T-cell (primary cell): ENCODE results near the gene BCL2L11. TPM values are rescaled to one million over a fixed set of nuclear protein-coding genes. Genes with fewer than 3 reads are reported as not detected.

ENCODE experiments used
- ATAC-seq, 4 experiments: fragments of 200-7000 bp in 3 of 4; fragments of 150-1000 bp in 1 of 4; cut with Tn5 transposase; replicated peaks in 1 of 4; 1 replicate in 3 of 4; 2 replicates in 1 of 4; pipeline ENCODE4 v1.10.0; 2021; ENCODE audit warnings: moderate library complexity in 3 of 4, mild to moderate bottlenecking in 2 of 4, moderate number of reproducible peaks in 1 of 4
- CTCF ChIA-PET, 2 donors: fragments of 300-600 bp; sonication (Branson Sonifier 250); formaldehyde crosslinking; loops; one replicate each; lab custom pipeline; 2022; ENCODE audit warnings: antibody characterized with exemption in 2 of 2; lab: Charles Lee
- POLR2A ChIA-PET, 2 donors: fragments of 300-600 bp; sonication (Branson Sonifier 250); formaldehyde crosslinking; loops; one replicate each; lab custom pipeline; 2022; ENCODE audit warnings: antibody characterized with exemption in 2 of 2; lab: Charles Lee
- DNase-seq, 35 experiments: peaks; one replicate each; pipeline versions ENCODE4 v3.0.0 to v3.0.0-alpha.2; 2013 to 2023
- H3K27ac ChIP-seq: one replicate; pipeline ENCODE4 v1.5.1; 2013; ENCODE audit warnings: low read length
- H3K27me3 ChIP-seq, 2 experiments: replicated peaks in 1 of 2; 1 replicate in 1 of 2; 2 replicates in 1 of 2; pipeline versions ENCODE4 v1.6.1 to v1.7.0; 2013; ENCODE audit warnings: low read length in 1 of 2, mixed read lengths in 1 of 2; ENCODE audit not compliant: control insufficient read depth in 2 of 2, insufficient read depth in 2 of 2; ENCODE audit errors: extremely low read depth in 1 of 2
- H3K36me3 ChIP-seq, 2 donors: 1 replicate in 1 of 2; 2 replicates in 1 of 2; pipeline versions ENCODE4 v1.6.1 to v1.7.0; 2013; ENCODE audit warnings: low read length in 1 of 2; ENCODE audit not compliant: control insufficient read depth in 2 of 2, insufficient read depth in 1 of 2; ENCODE audit errors: extremely low read depth in 1 of 2
- H3K4me1 ChIP-seq, 2 experiments: 1 replicate in 1 of 2; 2 replicates in 1 of 2; pipeline versions ENCODE4 v1.6.1 to v1.7.0; 2013; ENCODE audit warnings: low read length in 2 of 2, mixed read lengths in 1 of 2; ENCODE audit not compliant: insufficient read depth in 2 of 2, control insufficient read depth in 1 of 2; ENCODE audit errors: extremely low read depth in 1 of 2
- H3K4me3 ChIP-seq, 2 donors: 1 replicate in 1 of 2; 2 replicates in 1 of 2; pipeline versions ENCODE4 v1.5.1 to v1.7.0; 2013; ENCODE audit warnings: mild to moderate bottlenecking in 2 of 2, low read length in 1 of 2, moderate library complexity in 1 of 2; ENCODE audit not compliant: control insufficient read depth in 1 of 2; ENCODE audit errors: extremely low read depth in 1 of 2
- H3K9me3 ChIP-seq: 2 replicates; pipeline ENCODE4 v1.7.0; 2013
- H3K27ac Mint-ChIP-seq, 2 donors: one replicate each; pipeline ENCODE4 v1.8.0; 2020 to 2021; ENCODE audit warnings: mild to moderate bottlenecking in 2 of 2, mixed read lengths in 2 of 2
- H3K27me3 Mint-ChIP-seq, 2 donors: one replicate each; pipeline ENCODE4 v1.8.0; 2021 to 2022; ENCODE audit warnings: mixed read lengths in 2 of 2
- H3K36me3 Mint-ChIP-seq: one replicate; pipeline ENCODE4 v1.8.0; 2021; ENCODE audit warnings: mixed read lengths
- H3K4me1 Mint-ChIP-seq, 3 donors: one replicate each; pipeline ENCODE4 v1.8.0; 2020 to 2022; ENCODE audit warnings: mixed read lengths in 3 of 3, mild to moderate bottlenecking in 1 of 3
- H3K4me3 Mint-ChIP-seq, 3 donors: one replicate each; pipeline ENCODE4 v1.8.0; 2020 to 2022; ENCODE audit warnings: mild to moderate bottlenecking in 3 of 3, mixed read lengths in 3 of 3, moderate library complexity in 3 of 3
- H3K9me3 Mint-ChIP-seq, 3 donors: one replicate each; pipeline ENCODE4 v1.8.0; 2020 to 2022; ENCODE audit warnings: mixed read lengths in 3 of 3
- WGBS: methylation state at CpG from one replicate; pipeline ENCODE4 v1.1.5; 2013; ENCODE audit warnings: missing lambda C conversion rate; ENCODE audit not compliant: insufficient coverage; 5-methylcytosine and 5-hydroxymethylcytosine counted together
- total RNA-seq, 35 experiments: library from RNA in 6 of 35; stranded (reverse) in 6 of 35; fragments of 120-200 nt in 1 of 35; gene quantifications; one replicate each; pipeline versions ENCODE4 v1.2.1 to v1.2.4 and lab custom pipeline; 2013 to 2026

BCL2L11 gene
- total RNA-seq, 5 donors from 2014 or later (not counting 1 experiment from before 2014, with no cell fraction given), result 24.1 to 47.0 (median 34.6) TPM

DNA sequence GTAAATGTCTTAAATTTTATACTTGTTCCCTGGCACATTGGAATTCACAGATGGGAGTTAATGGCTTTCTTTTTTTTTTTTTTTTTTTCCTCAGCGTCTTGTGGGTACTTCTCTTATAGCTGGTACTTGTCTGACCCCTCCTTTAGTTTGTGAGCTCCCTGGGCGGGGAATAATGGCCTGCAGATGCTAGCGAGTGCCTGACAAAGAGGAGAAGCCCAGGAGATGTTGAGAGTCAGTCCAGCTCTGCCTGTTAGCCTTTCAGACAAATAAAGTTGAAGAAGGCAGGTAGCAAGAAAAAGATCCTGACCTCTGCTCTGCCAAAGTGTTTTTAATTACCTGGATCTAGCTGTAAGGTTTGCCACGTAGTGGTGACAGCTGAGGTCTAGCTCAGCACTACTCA, 6.6 kb downstream of the BCL2L11 start:
- Histone ChIP-seq H3K4me1 (peaks cover 11% of the 10 kb centered on the region in 2 experiments), H3K36me3 (peaks cover 6 to 18% of the 10 kb centered on the region in 2 donors), H3K4me3 (no peak overlapping the region), H3K27ac (no peak overlapping the region), H3K9me3 (no peaks in the 10 kb centered on the region), H3K27me3 (peaks cover 0 to 9% of the 10 kb centered on the region in 2 experiments)
- no peak for ATAC-seq
- H3K4me1 Mint-ChIP-seq, result peaks cover 51 to 53% (median 52%) of the 10 kb centered on the region in 3 donors
- no peak overlapping the region for H3K27ac Mint-ChIP-seq
- CTCF ChIA-PET, result interaction anchor here (0.6 kb wide), 2 partner anchors 575 to 1875 kb away, joined by 5 read pairs; no protein-coding TSS in a partner anchor
- no peak for DNase-seq
- peaks cover 0 to 2% of the 10 kb centered on the region in 2 donors for H3K27me3 Mint-ChIP-seq
- no peak overlapping the region for H3K4me3 Mint-ChIP-seq
- POLR2A ChIA-PET, result interaction anchor here in 1 of 2 donors (0.7 kb wide), 1 partner anchor 15 kb away, joined by 8 read pairs; no protein-coding TSS in a partner anchor
- 87% methylated on average over 3 of the region's 4 CpGs for WGBS
- no peaks in the 10 kb centered on the region for H3K9me3 Mint-ChIP-seq
- peaks cover 71% of the 10 kb centered on the region for H3K36me3 Mint-ChIP-seq

GRCh38 chr2:111128096-111128495, 7.4 kb downstream of the BCL2L11 start:
- Histone ChIP-seq H3K36me3 (peaks cover 6 to 21% of the 10 kb centered on the region in 2 donors), H3K9me3 (no peaks in the 10 kb centered on the region), H3K4me1 (peaks cover 7 to 13% of the 10 kb centered on the region in 2 experiments), H3K4me3 (no peak overlapping the region), H3K27me3 (peaks cover 0 to 6% of the 10 kb centered on the region in 2 experiments), H3K27ac (no peak overlapping the region)
- Mint-ChIP-seq H3K36me3 (peaks cover 71% of the 10 kb centered on the region), H3K4me1 (peaks cover 50 to 54% (median 52%) of the 10 kb centered on the region in 3 donors), H3K9me3 (no peaks in the 10 kb centered on the region), H3K27me3 (peaks cover 0 to 2% of the 10 kb centered on the region in 2 donors), H3K4me3 (no peak overlapping the region), H3K27ac (no peak overlapping the region)
- POLR2A ChIA-PET, result no interaction called here
- no CpG with 5 or more reads among the region's 2 CpGs for WGBS
- CTCF ChIA-PET, result no interaction called here
- DNase-seq (no peak), ATAC-seq (no peak)

DNA sequence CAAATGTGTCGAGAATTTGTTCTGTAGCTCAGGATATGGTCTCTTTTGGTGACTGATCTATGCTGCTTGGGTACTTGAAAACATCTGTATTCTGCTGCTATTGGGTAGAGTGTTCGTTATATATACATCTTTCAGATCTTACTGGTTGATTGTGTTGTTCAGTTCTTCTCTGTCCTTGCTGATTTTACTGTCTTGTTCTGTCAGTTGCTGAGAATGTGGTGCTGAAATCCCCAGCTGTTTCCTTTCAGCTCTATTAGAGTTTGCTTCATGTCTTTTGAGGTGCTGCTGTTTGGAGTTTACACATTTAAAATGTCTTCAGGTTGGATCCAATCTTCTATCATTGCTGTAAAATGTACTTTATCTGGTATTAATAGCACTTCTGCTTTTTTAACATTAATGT, 12.9 kb downstream of the BCL2L11 start:
- H3K27ac Mint-ChIP-seq, result no peak overlapping the region
- DNase-seq (no peak), ATAC-seq (no peak)
- POLR2A ChIA-PET, result no interaction called here
- peaks cover 21 to 55% (median 44%) of the 10 kb centered on the region in 3 donors for H3K4me1 Mint-ChIP-seq
- Histone ChIP-seq H3K27ac (no peak overlapping the region), H3K36me3 (peaks cover 0 to 35% of the 10 kb centered on the region in 2 donors), H3K4me3 (no peak overlapping the region), H3K4me1 (peaks cover 0 to 6% of the 10 kb centered on the region in 2 experiments), H3K27me3 (no peaks in the 10 kb centered on the region), H3K9me3 (no peaks in the 10 kb centered on the region)
- H3K27me3 Mint-ChIP-seq, result no peaks in the 10 kb centered on the region
- H3K36me3 Mint-ChIP-seq, result peaks cover 53% of the 10 kb centered on the region
- H3K9me3 Mint-ChIP-seq, result no peaks in the 10 kb centered on the region
- CTCF ChIA-PET, result no interaction called here
- H3K4me3 Mint-ChIP-seq, result no peak overlapping the region
- no CpG with 5 or more reads among the region's 2 CpGs for WGBS

- WGBS, result no CpG with 5 or more reads among the region's 2 CpGs
- Mint-ChIP-seq H3K4me3 (no peak overlapping the region), H3K9me3 (no peaks in the 10 kb centered on the region), H3K27ac (no peak overlapping the region), H3K4me1 (peaks cover 20 to 55% (median 44%) of the 10 kb centered on the region in 3 donors), H3K27me3 (no peaks in the 10 kb centered on the region), H3K36me3 (peaks cover 54% of the 10 kb centered on the region)
- ATAC-seq, result no peak
- Histone ChIP-seq H3K36me3 (peaks cover 0 to 35% of the 10 kb centered on the region in 2 donors), H3K9me3 (no peaks in the 10 kb centered on the region), H3K4me1 (peaks cover 0 to 6% of the 10 kb centered on the region in 2 experiments), H3K4me3 (no peak overlapping the region), H3K27me3 (no peaks in the 10 kb centered on the region), H3K27ac (no peak overlapping the region)
- ChIA-PET CTCF (no interaction called here), POLR2A (no interaction called here)
- no peak for DNase-seq
Measured at GRCh38 chr2:111134055-111134454, 13.3 kb downstream of the BCL2L11 start.

GRCh38 chr2:111135237-111135909, 14.7 kb downstream of the BCL2L11 start:
- H3K27me3 Mint-ChIP-seq, result no peaks in the 10 kb centered on the region
- Histone ChIP-seq H3K4me1 (peaks cover 0 to 6% of the 10 kb centered on the region in 2 experiments), H3K4me3 (no peak overlapping the region), H3K36me3 (peaks cover 0 to 30% of the 10 kb centered on the region in 2 donors), H3K27ac (no peak overlapping the region), H3K27me3 (no peaks in the 10 kb centered on the region), H3K9me3 (no peaks in the 10 kb centered on the region)
- ChIA-PET CTCF (no interaction called here), POLR2A (no interaction called here)
- peaks cover 58% of the 10 kb centered on the region for H3K36me3 Mint-ChIP-seq
- H3K9me3 Mint-ChIP-seq, result no peaks in the 10 kb centered on the region
- H3K4me1 Mint-ChIP-seq, result peaks cover 19 to 53% (median 38%) of the 10 kb centered on the region in 3 donors
- no peak for DNase-seq
- no CpG with 5 or more reads among the region's 3 CpGs for WGBS
- H3K4me3 Mint-ChIP-seq, result no peak overlapping the region
- ATAC-seq, result peak in 1 of 4 experiments; percentile 14
- H3K27ac Mint-ChIP-seq, result no peak overlapping the region

DNA sequence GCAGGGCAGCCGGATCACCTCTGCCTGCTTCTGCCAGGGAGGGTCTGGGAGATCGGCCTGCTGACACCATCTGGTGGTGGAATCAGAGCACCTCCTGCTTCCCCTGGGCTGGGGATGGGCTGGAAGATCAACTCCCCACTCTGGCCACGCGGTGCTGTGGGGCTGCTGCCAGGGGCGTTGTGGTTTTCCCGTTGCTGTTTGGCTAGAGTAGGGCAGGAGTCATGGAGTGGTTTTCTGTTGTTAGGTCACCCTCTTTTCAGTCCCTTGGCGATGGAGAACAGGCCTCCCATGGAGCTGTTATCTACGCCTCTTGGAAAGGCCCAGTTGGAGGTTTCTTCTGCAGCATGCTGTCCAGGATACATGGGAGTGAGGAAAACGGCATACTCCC, 15.2 kb downstream of the BCL2L11 start:
- Mint-ChIP-seq H3K27ac (no peak overlapping the region), H3K4me3 (no peak overlapping the region), H3K36me3 (peaks cover 56% of the 10 kb centered on the region), H3K27me3 (no peaks in the 10 kb centered on the region), H3K9me3 (no peaks in the 10 kb centered on the region), H3K4me1 (peaks cover 14 to 48% (median 34%) of the 10 kb centered on the region in 3 donors)
- ChIA-PET POLR2A (no interaction called here), CTCF (no interaction called here)
- Histone ChIP-seq H3K27ac (no peak overlapping the region), H3K4me1 (peaks cover 0 to 6% of the 10 kb centered on the region in 2 experiments), H3K4me3 (no peak overlapping the region), H3K36me3 (peaks cover 0 to 30% of the 10 kb centered on the region in 2 donors), H3K27me3 (no peaks in the 10 kb centered on the region), H3K9me3 (no peaks in the 10 kb centered on the region)
- ATAC-seq, result peak in 1 of 4 experiments; percentile 36
- WGBS, result 79% methylated on average over 8 of the region's 9 CpGs
- peak in 1 of 35 experiments; percentile 12 for DNase-seq
